DMS79 (cell line): ENCODE results near the gene INO80.
A peak's percentile ranks its signal among the peaks of the same experiment; 100 is the strongest.
"Not testable (repeated sequence)": the region's sequence is repeated elsewhere in the genome, so short reads cannot be mapped to it uniquely, and the experiment has no call there.

Source experiments
- DNase-seq: peaks from one replicate; lab custom pipeline; 2025; lab: John Stamatoyannopoulos, UW

INO80 gene

GRCh38 chr15:41115652-41116115 is 396 bp downstream of the INO80 start:
- DNase-seq: peak; percentile 15

- DNase-seq: no peak
These were observed 874 bp downstream of the INO80 start for GRCh38 chr15:41115161-41115651.

- DNase-seq: no peak
These were observed 9.1 kb downstream of the INO80 start for GRCh38 chr15:41106947-41107346.

- no peak for DNase-seq
These were observed 10.4 kb downstream of the INO80 start for GRCh38 chr15:41105348-41106334.

- no peak for DNase-seq
These were observed 11.8 kb downstream of the INO80 start for GRCh38 chr15:41104234-41104633.

GRCh38 chr15:41102854-41103253 is 13.2 kb downstream of the INO80 start:
- DNase-seq: no peak

- DNase-seq: no peak
These were observed 19.9 kb downstream of the INO80 start for GRCh38 chr15:41096178-41096577.

GRCh38 chr15:41085029-41085428 is 31.1 kb downstream of the INO80 start:
- no peak for DNase-seq

- DNase-seq: no peak
These were observed 35.9 kb downstream of the INO80 start for GRCh38 chr15:41080144-41080543.

- no peak for DNase-seq
These were observed 36.4 kb downstream of the INO80 start for GRCh38 chr15:41079717-41080116.

GRCh38 chr15:41078879-41079278 is 37.2 kb downstream of the INO80 start:
- DNase-seq: not testable (repeated sequence)

- no peak for DNase-seq
These were observed 38.0 kb downstream of the INO80 start for GRCh38 chr15:41078125-41078524.

- DNase-seq: no peak
These were observed 43.1 kb downstream of the INO80 start for GRCh38 chr15:41073028-41073427.

GRCh38 chr15:41072013-41072412 is 44.1 kb downstream of the INO80 start:
- DNase-seq: no peak

- no peak for DNase-seq
These were observed 49.6 kb downstream of the INO80 start for GRCh38 chr15:41066516-41066915.

GRCh38 chr15:41061667-41062066 is 54.4 kb downstream of the INO80 start:
- no peak for DNase-seq

GRCh38 chr15:41060505-41060904 is 55.6 kb downstream of the INO80 start:
- no peak for DNase-seq

GRCh38 chr15:41056810-41057209 is 59.3 kb downstream of the INO80 start:
- no peak for DNase-seq

- no peak for DNase-seq
These were observed 60.4 kb downstream of the INO80 start for GRCh38 chr15:41055706-41056105.

GRCh38 chr15:41051139-41051538 is 64.9 kb downstream of the INO80 start:
- no peak for DNase-seq

- no peak for DNase-seq
These were observed 67.2 kb downstream of the INO80 start for GRCh38 chr15:41048852-41049251.

- DNase-seq: no peak
These were observed 67.7 kb downstream of the INO80 start for GRCh38 chr15:41048397-41048796.

- no peak for DNase-seq
These were observed 68.6 kb downstream of the INO80 start for GRCh38 chr15:41047474-41047873.
